NK-92 (cell line): ENCODE results near the gene IGSF11.
"Not testable (repeated sequence)": the region's sequence is repeated elsewhere in the genome, so short reads cannot be mapped to it uniquely, and the experiment has no call there.

ENCODE experiments used
- DNase-seq: peaks from one replicate; lab custom pipeline; 2025; ENCODE audit not compliant: unreplicated experiment; lab: John Stamatoyannopoulos, UW

Gene IGSF11

GRCh38 chr3:118990823-118991560 lies 43.7 kb downstream of the IGSF11 start:
- no peak for DNase-seq

- DNase-seq: no peak
These were observed 46.2 kb downstream of the IGSF11 start for GRCh38 chr3:118988198-118989130.

GRCh38 chr3:118987477-118987876 lies 47.2 kb downstream of the IGSF11 start:
- DNase-seq: no peak

GRCh38 chr3:118986734-118987133 lies 47.9 kb downstream of the IGSF11 start:
- no peak for DNase-seq

GRCh38 chr3:118984699-118985098 lies 49.9 kb downstream of the IGSF11 start:
- no peak for DNase-seq

GRCh38 chr3:118981494-118982134 lies 53.0 kb downstream of the IGSF11 start:
- DNase-seq: no peak

GRCh38 chr3:118980832-118981231 lies 53.8 kb downstream of the IGSF11 start:
- DNase-seq: no peak

- no peak for DNase-seq
These were observed 56.3 kb downstream of the IGSF11 start for GRCh38 chr3:118978393-118978758.

GRCh38 chr3:118977671-118978392 lies 56.8 kb downstream of the IGSF11 start:
- no peak for DNase-seq

- DNase-seq: no peak
These were observed 57.5 kb downstream of the IGSF11 start for GRCh38 chr3:118977118-118977517.

- not testable (repeated sequence) for DNase-seq
These were observed 59.2 kb downstream of the IGSF11 start for GRCh38 chr3:118975476-118975875.

GRCh38 chr3:118974356-118975097 lies 60.1 kb downstream of the IGSF11 start:
- DNase-seq: no peak

- no peak for DNase-seq
These were observed 61.6 kb downstream of the IGSF11 start for GRCh38 chr3:118973050-118973449.

GRCh38 chr3:118970819-118971218 lies 63.8 kb downstream of the IGSF11 start:
- DNase-seq: no peak

GRCh38 chr3:118968640-118969039 lies 66.0 kb downstream of the IGSF11 start:
- no peak for DNase-seq

GRCh38 chr3:118968111-118968510 lies 66.5 kb downstream of the IGSF11 start:
- no peak for DNase-seq

GRCh38 chr3:118966700-118967099 lies 67.9 kb downstream of the IGSF11 start:
- no peak for DNase-seq

- DNase-seq: no peak
These were observed 70.9 kb downstream of the IGSF11 start for GRCh38 chr3:118963711-118964110.

- DNase-seq: no peak
These were observed 73.7 kb downstream of the IGSF11 start for GRCh38 chr3:118960876-118961450.
